ENCODE results near the gene LHFPL6.

GRCh38 chr13:39415008-39415802, 187.8 kb downstream of the LHFPL6 start:
- TF ChIP-seq CTCF (conservative IDR thresholded peaks at IDR 0.05; ENCODE audit: low read depth in 2 of 2) (peak; percentile 78 to 82), POLR2AphosphoS5 (IDR thresholded peaks at IDR 0.05; ENCODE audit: low read depth) (no peak), EZH2phosphoT487 (IDR thresholded peaks at IDR 0.05; ENCODE audit: unreplicated experiment) (no peak), ZNF331 (CRISPR knock-in tag; IDR thresholded peaks at IDR 0.05; ENCODE audit: low read depth) (no peak), REST (IDR thresholded peaks at IDR 0.05; ENCODE audit: unreplicated experiment) (no peak), EZH2 (IDR thresholded peaks at IDR 0.05; ENCODE audit: low read depth, unreplicated experiment) (no peak), ETS1 (IDR thresholded peaks at IDR 0.05) (no peak)

Data from GM23338 (cell line).